NCI-H524 treated with DMSO at 0.1 percent for 48 hours (cell line): ENCODE measurements around the gene CCT8L2.
"Not testable (repeated sequence)": the region's sequence is repeated elsewhere in the genome, so short reads cannot be mapped to it uniquely, and the experiment has no call there.

Experiments
- DNase-seq: peaks from one replicate; lab custom pipeline; 2025; lab: John Stamatoyannopoulos, UW

Gene CCT8L2

DNA sequence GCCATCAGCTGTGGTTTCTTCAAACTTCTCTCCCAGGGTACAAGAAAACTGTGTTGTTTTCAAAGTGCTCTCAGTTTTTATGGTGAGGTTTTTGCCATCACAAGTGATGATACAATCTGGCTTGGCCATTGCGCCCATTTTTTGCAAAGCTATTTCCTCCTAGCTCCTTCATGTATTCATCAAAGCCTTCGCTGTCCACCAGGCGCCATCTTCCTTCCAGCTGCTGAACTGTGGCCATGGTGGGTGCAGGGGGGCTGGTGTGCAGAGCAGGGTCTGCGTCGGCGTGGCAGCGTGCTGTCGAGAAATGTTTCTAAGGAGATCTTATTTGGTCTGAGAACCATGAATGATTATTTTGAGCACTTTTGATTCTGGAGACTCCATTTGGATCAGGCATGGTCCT, 2.6 kb upstream of the CCT8L2 start:
- not testable (repeated sequence) for DNase-seq

DNA sequence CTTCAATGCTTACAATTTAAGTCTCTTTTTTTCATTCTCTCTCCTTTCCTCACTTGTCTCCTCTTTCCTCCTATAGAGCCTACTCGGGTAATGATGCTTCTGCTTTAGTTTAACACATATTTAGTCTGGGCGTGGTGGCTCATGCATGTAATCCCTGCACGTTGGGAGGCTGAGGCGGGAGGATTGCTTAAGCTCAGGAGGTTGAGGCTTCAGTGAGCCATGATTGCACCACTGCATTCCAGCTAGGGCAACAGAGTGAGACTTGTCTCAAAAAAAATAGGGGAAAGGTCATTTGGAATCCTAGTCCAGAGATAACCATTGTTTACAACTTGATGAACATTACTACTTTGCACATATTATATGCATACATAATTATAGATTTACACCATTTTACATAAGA, 1.4 kb upstream of the CCT8L2 start:
- no peak for DNase-seq

DNA sequence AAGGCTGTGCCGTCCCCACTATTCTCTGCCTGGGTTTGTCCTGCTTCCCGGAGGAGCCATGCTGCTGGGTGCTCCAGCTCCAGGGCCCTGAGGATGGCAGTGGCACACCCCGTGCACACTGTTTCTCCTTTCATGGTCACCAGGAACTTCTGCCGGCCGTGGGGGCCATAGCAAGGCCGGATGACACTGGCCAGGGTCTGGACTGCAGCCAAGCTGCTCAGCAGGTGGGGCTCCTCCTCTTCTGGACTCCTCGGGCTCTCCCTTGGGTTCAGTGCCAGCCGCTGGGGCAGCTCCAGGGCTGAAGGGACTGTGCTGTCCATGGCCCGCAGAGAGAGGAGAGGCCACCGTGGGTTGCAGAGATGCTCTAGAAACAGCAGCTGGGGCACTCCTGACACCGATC, 379 bp downstream of the CCT8L2 start:
- DNase-seq = not testable (repeated sequence)

DNA sequence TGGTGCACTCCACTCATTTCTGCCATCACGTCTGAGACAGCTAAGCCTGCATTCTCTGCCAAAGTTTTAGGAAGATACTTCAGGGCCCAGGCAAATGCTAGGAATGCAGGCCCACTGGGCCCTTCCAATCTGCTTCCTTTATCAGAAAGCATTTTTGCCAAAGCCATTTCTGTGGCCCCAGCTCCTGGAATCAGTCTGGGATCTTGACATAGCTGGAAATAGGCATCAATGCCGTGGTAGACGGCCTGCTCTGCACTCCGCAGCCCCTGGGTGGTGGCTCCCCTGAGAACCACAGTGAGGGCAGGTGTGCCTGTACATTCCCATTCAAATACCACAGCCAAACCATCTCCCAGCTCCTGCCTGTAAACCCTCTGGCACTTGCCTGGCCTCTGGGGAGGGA, 1.5 kb downstream of the CCT8L2 start:
- DNase-seq = not testable (repeated sequence)

DNA sequence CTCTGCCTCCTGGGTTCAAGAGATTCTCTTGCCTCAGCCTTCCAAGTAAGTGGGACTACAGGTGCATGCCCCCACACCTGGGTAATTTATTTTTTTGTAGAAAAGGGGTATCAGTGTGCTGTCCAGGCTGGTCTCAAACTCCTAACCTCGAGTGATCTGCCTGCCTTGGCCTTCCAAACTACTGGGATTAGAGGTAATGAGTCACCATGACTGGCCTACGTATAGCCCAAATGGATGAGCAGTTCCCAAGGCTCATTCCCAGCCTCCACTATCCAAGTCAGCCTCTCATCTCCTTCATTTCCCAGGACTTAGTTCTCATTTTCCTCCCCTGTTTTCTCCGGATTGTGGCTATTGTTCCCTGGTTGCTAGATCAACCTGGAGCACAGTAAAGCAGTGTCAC, 5.6 kb downstream of the CCT8L2 start:
- DNase-seq = no peak

DNA sequence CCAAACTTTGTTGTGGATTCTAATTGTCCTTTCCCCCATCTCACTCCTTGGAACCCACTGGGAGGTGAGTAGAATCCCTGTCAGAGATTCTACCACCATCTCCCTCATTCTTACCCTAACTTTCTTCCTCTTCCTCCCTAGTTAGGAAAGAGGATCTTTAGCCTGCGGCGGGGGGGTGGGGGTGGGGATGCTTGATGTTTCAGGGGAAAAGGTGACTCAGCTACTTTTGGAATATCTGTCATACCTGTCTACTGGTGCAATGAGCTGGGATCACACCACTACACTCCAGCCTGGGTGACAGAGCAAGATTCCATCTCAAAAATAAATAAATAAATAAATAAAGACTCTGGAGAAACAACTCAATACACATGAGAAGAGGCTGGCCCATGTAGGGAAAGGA, 6.4 kb downstream of the CCT8L2 start:
- no peak for DNase-seq

DNA sequence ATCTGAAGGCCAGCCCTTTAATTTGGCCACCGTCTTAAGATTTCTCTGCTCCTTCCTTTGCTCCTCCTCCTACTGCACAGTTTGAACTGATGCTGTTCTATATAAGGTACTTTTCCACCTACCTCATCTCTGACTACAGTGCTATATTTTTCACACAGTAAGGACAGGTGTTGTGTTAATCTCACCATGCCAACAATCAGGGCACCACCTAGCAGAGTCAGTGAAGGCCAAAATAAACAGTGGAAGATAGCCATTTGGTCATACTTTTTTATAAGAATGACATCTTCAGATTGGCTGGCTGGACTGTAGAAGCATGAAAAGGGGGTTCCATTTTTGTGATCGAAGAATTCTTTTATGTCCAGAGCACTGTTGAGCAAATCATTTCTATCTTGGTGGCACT, 11.7 kb downstream of the CCT8L2 start:
- DNase-seq = not testable (repeated sequence)

DNA sequence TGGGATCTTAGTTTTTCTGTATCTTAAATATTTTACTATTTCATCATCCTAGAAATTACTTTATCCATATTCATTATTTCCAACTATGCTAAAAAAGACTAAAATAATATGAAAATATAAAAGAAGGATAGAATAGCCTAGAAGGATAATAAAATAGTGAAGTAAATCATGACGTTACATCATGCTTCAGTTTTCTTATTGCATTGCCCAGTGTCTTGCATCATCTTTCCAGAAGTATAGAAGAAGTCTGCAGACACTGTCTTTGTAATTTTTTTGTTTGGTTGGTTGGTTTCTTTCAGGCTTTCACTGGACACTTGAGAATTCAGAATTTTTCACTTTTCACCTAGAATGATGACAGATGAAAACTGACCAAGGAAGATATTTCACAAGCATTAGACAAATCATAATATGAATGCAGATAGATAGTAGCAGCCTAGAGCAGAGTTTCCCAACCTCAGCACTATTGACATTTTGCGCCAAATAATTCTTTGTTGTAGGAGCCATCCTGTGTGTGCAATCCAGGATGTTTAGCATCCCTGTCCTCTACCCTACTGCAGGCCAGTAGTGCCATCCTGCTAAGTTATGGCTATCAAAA, 23.3 kb downstream of the CCT8L2 start:
- not testable (repeated sequence) for DNase-seq

DNA sequence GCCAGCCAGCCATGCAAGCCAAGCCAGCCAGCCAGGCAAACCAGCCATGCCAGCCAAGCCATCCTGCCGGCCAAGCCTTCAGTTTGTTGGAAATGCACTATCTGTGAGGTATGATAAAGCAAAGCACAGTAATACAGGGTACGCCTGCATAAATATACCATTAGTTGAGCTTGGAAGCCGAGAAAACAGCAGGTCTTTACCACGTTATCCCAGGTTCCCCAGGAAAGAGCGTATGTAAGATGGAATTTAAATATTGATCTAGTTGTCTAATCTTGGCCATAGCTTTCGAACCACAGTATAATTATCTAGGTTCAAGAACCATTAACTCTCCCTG, 24.2 kb downstream of the CCT8L2 start:
- DNase-seq = no peak

DNA sequence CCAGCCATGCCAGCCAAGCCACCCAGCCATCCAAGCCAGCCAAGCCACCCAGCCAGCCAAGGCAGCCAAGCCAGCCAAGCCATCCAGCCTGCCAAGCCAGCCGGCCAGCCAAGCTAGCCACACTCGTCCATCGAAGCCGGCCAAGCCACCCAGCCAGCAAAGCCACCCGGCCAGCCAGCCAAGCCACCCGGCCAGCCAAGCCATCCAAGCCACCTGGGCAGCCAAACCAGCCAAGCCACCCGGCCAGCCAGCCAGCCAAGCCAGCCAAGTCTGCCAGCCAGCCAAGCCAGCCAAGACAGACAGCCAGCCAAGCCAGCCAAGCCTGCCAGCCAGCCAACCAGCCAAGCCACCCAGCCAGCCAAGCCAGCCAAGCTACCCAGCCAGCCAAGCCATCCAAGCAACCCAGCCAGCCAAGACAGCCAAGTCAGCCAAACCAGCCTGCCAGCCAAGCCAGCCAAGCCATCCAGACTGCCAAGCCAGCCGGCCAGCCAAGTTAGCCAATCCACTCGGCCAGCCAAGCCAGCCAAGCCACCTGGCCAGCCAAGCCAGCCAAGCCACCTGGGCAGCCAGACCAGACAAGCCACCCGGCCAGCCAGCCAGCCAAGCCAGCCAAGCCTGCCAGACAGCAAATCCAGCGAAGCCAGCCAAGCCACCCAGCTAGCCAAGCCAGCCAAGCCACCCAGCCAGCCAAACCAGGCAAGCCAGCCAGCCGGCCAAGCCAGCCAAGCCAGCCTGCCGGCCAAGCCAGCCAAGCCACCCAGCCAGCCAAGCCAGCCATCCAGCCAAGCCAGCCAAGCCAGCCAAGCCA, 24.8 kb downstream of the CCT8L2 start:
- not testable (repeated sequence) for DNase-seq

DNA sequence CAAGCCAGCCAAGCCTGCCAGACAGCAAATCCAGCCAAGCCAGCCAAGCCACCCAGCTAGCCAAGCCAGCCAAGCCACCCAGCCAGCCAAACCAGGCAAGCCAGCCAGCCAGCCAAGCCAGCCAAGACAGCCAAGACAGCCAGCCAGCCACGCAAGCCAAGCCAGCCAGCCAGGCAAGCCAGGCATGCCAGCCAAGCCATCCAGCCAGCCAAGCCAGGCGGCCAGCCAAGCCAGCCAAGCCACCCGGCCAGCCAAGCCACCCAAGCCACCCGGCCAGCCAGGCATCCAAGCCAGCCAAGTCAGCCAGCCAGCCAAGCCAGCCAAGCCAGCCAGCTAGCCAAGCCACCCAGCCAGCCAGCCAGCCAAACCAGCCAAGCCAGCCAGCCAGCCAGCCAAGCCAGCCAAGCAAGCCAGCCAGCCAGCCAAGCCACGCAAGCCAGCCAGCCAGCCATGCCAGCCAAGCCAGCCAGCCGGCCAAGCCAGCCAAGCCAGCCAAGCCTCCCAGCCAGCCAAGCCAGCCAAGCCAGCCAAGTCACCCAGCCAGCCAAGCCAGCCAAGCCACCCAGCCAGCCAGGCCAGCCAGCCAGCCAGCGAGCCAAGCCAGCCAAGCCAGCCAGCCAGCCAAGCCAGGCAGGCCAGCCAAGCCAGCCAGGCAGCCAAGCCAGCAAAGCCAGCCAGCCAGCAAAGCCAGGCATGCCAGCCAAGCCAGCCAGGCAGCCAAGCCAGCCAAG, 26.0 kb downstream of the CCT8L2 start:
- DNase-seq = not testable (repeated sequence)

DNA sequence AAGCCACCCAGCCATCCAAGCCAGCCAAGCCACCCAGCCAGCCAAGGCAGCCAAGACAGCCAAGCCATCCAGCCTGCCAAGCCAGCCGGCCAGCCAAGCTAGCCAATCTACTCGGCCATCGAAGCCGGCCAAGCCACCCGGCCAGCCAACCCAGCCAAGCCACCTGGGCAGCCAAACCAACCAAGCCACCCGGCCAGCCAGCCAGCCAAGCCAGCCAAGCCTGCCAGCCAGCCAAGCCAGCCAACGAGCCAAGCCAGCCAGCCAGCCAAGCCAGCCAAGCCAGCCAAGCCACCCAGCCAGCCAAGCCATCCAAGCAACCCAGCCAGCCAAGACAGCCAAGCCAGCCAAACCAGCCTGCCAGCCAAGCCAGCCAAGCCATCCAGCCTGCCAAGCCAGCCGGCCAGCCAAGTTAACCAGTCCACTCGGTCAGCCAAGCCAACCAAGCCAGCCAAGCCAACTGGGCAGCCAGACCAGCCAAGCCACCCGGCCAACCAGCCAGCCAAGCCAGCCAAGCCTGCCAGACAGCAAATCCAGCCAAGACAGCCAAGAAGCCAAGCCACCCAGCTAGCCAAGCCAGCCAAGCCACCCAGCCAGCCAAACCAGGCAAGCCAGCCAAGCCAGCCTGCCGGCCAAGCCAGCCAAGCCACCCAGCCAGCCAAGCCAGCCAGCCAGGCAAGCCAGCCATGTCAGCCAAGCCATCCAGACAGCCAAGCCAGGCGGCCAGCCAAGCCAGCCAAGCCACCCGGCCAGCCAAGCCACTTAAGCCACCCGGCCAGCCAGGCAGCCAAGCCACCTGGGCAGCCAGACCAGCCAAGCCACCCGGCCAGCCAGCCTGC, 26.8 kb downstream of the CCT8L2 start:
- DNase-seq = not testable (repeated sequence)

DNA sequence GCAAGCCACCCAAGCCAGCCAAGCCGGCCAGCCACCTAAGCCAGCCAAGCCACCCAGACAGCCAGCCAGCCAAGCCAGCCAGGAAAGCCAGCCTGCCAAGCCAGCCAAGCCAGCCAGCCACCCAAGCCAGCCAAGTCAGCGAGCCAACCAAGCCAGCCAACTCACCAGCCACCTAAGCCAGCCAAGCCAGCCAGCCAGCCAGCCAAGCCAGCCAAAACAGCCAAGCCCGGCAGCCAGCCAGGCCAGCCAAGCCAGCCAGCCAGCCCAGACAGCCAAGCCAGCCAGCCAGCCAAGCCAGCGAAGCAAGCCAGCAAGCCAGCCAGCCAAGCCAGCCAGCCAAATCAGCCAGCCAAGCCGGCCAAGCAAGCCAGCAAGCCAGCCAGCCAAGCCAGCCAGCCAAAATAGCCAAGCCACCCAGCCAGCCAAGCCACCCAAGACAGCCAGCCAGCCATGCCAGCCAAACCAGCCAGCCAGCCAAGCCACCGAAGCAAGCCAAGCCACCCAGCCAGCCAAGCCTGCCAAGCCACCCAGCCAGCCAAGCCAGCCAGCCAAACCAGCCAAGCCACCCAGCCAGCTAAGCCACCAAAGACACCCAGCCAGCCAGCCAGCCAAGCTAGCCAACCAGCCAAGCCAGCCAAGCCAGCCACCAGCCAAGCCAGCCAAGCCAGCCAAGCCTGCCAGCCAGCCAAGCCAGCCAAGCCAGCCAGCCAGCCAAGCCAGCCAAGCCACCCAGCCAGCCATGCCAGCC, 27.6 kb downstream of the CCT8L2 start:
- not testable (repeated sequence) for DNase-seq

DNA sequence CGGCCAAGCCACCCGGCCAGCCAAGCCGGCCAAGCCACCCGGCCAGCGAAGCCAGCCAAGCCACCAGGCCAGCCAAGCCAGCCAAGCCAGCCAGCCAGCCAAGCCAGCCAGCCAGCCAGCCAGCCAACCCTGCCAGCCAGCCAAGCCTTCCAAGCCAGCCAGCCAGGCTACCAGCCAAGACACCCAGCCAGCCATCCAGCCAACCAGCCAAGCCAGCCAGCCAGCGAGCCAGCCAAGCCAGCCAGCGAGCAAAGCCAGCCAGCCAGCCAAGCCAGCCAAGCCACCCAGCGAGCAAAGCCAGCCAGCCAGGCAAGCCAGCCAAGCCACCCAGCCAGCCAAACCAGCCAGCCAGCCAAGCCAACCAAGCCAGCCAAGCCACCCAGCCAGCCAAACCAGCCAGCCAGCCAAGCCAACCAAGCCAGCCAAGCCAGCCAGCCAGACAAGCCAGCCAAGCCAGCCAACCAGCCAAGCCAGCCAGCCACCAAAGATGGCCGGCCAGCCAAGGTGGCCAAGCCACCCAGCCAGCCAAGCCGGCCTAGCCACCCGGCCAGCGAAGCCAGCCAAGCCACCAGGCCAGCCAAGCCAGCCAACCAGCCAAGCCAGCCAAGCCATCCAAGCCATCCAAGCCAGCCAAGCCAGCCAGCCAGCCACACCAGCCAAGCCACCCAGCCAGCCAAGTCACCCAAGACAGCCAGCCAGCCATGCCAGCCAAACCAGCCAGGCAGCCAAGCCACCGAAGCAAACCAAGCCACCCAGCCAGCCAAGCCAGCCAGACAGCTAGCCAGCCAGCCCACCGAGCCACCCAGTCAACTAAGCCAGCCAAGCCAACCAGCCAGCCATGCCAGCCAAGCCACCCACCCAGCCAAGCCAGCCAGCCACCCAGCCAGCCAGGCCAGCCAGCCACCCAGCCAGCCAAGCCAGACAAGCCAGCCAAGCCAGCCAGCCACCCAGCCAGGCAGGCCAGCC, 28.8 kb downstream of the CCT8L2 start:
- DNase-seq = no peak

DNA sequence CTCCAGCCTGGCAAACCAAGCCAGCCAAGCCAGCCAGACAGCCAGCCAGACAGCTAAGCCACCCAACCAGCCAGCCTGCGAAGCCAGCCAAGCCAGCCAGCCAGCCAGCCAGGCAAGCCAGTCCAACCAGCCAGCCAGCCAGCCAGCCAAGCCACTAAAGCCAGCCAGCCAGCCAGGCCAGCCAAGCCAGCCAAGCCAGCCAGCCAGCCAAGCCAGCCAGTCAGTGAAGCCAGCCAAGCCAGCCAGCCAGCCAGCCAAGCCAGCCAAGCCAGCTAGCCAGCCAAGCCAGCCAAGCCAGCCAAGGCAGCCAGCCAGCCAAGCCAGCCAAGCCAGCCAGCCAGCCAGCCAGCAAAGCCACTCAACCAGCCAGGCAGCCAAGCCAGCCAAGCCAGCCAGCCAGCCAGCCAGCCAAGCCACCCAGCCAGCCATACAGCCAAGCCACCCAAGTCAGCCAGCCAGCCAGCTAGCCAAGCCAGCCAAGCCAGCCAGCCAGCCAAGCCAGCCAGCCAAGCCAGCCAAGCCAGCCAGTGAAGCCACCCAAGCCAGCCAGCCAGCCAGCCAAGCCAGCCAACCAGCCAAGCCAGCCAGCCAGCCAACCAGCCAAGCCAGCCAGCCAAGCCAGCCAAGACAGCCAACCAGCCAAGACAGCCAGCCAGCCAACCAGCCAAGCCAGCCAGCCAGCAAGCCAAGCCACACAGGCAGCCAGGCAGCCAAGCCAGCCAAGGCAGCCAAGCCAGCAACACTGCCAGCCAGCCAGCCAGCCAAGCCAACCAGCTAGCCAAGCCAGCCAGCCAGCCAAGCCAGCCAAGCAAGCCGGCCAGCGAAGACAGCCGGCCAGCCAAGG, 29.7 kb downstream of the CCT8L2 start:
- DNase-seq = no peak

DNA sequence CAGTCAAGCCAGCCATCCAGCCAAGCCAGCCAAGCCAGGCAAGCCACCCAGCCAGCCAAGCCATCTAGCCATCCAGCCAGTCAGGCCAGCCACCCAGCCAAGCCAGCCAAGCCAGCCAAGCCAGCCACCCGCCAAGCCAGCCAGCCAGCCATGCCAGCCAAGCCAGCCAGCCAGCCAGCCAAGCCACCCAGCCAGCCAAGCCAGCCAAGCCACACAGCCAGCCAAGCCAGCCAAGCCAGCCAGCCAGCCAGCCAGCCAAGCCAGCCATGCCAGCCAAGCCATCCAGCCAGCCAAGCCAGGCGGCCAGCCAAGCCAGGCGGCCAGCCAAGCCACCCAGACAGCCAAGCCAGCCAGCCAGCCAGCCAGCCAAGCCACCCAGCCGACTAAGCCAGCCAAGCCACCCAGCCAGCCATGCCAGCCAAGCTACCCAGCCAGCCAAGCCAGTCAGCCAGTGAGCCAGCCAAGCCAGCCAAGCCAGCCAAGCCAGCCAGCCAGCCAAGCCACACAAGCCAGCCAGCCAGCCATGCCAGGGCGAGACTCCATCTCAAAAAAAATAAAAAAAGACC, 31.4 kb downstream of the CCT8L2 start:
- DNase-seq = not testable (repeated sequence)

DNA sequence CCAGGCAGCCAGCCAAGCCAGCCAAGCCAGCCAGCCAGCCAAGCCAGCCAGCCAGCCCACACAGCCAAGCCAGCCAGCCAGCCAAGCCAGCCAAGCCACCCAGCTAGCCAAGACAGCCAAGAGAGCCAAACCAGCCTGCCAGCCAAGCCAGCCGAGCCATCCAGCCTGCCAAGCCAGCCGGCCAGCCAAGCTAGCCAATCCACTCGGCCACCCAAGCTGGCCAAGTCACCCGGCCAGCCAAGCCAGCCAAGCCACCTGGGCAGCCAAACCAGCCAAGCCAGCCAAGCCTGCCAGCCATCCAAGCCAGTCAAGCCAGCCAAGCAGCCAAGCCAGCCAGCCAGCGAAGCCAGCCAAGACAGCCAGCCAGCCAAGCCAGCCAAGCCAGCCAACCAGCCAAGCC, 32.0 kb downstream of the CCT8L2 start:
- DNase-seq = not testable (repeated sequence)

DNA sequence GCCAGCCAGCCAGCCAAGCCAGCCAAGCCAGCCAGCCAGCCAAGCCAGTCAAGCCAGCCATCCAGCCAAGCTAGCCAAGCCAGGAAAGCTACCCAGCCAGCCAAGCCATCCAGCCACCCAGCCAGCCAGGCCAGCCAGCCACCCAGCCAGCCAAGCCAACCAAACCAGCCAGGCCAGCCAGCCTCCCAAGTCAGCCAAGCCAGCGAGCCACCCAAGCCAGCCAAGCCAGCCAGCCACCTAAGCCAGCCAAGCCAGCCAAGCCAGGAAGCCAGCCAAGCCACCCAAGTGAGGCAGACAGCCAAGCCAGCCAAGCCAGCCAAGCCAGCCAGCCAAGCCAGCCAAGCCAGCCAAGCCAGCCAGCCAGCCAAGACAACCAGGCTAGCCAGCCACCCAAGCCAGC, 32.6 kb downstream of the CCT8L2 start:
- DNase-seq = not testable (repeated sequence)
